HG03565 (cell line): Measurements from ENCODE around the gene KIF20B.
A peak's percentile ranks its signal among the peaks of the same experiment; 100 is the strongest.

ENCODE experiments used
- ATAC-seq: cut with Tn5 transposase; IDR thresholded peaks from one replicate; pipeline ENCODE4 v1.9.1; 2021; ENCODE audit warnings: mild to moderate bottlenecking, moderate library complexity; ENCODE audit not compliant: unreplicated experiment

KIF20B gene

GRCh38 chr10:89701242-89702120, at the start of gene KIF20B:
Gene KIF20B (plus strand): TSS chr10:89701590. CDS start chr10:89705295, 3,705 bp downstream.
- ATAC-seq = peak; percentile 93

- ATAC-seq = peak; percentile 37
These were observed 49.3 kb upstream of the KIF20B start for GRCh38 chr10:89651916-89652573.

GRCh38 chr10:89652806-89653370, 48.5 kb upstream of the KIF20B start:
- ATAC-seq = no peak

- peak; percentile 44 for ATAC-seq
These were observed 48.0 kb upstream of the KIF20B start for GRCh38 chr10:89653410-89653869.

GRCh38 chr10:89655722-89656121, 45.7 kb upstream of the KIF20B start:
- ATAC-seq = no peak

- no peak for ATAC-seq
These were observed 44.1 kb upstream of the KIF20B start for GRCh38 chr10:89657302-89657701.

GRCh38 chr10:89659143-89660131, 42.0 kb upstream of the KIF20B start:
- no peak for ATAC-seq

- no peak for ATAC-seq
These were observed 38.8 kb upstream of the KIF20B start for GRCh38 chr10:89662596-89662995.

GRCh38 chr10:89663144-89663543, 38.2 kb upstream of the KIF20B start:
- no peak for ATAC-seq

- no peak for ATAC-seq
These were observed 37.2 kb upstream of the KIF20B start for GRCh38 chr10:89664203-89664602.

- ATAC-seq = no peak
These were observed 36.1 kb upstream of the KIF20B start for GRCh38 chr10:89665302-89665701.

GRCh38 chr10:89666138-89666537, 35.3 kb upstream of the KIF20B start:
- no peak for ATAC-seq

GRCh38 chr10:89668386-89669071, 32.9 kb upstream of the KIF20B start:
- ATAC-seq = no peak

GRCh38 chr10:89669985-89670384, 31.4 kb upstream of the KIF20B start:
- no peak for ATAC-seq

GRCh38 chr10:89670926-89671325, 30.5 kb upstream of the KIF20B start:
- no peak for ATAC-seq

- ATAC-seq = no peak
These were observed 24.0 kb upstream of the KIF20B start for GRCh38 chr10:89677341-89677740.

- ATAC-seq = peak; percentile 60
These were observed 21.4 kb upstream of the KIF20B start for GRCh38 chr10:89679986-89680385.

- ATAC-seq = no peak
These were observed 17.5 kb upstream of the KIF20B start for GRCh38 chr10:89683883-89684282.

GRCh38 chr10:89684604-89685003, 16.8 kb upstream of the KIF20B start:
- no peak for ATAC-seq

- no peak for ATAC-seq
These were observed 15.5 kb upstream of the KIF20B start for GRCh38 chr10:89685936-89686335.
